HCT116 (cell line): ENCODE results near the gene CDHR1. TPM values are rescaled to one million over a fixed set of nuclear protein-coding genes. Genes with fewer than 3 reads are reported as not detected.

Experiments used
- ATAC-seq: fragments of 200-7000 bp; cut with Tn5 transposase; 2 replicates; pipeline ENCODE4 v1.9.1; 2020; ENCODE audit warnings: mild to moderate bottlenecking, moderate library complexity
- BruUV-seq: library from RNA; stranded (reverse); fragments of 400-500 nt; replicated peaks from 2 replicates; lab custom pipeline; 2021; lab: Mats Ljungman, UMichigan
- CTCF ChIA-PET: fragments of 300-600 bp; sonication (Branson Sonifier 250); formaldehyde crosslinking; loops from one replicate; lab custom pipeline; 2021; ENCODE audit warnings: antibody characterized with exemption; lab: Charles Lee
- POLR2A ChIA-PET: fragments of 300-600, 350-600 bp; sonication (Branson Sonifier 250); formaldehyde crosslinking; loops from one replicate; lab custom pipeline; 2021; ENCODE audit warnings: antibody characterized with exemption; lab: Charles Lee
- RAD21 ChIA-PET, 2 experiments: fragments of 300-600 bp; sonication (Branson Sonifier 250); formaldehyde crosslinking; loops; one replicate each; lab custom pipeline; 2023; ENCODE audit warnings: low total read pairs in 2 of 2; ENCODE audit not compliant: uncharacterized antibody in 2 of 2, unreplicated experiment in 2 of 2, low non-redundant PET in 1 of 2; lab: Charles Lee
- DNase-seq: peaks from one replicate; pipeline ENCODE4 v3.0.0-alpha.2; 2010; ENCODE audit warnings: low read depth, low spot score
- H2AFZ ChIP-seq: fragments of 200-600 bp; shearing (Covaris generic), sonication (generic); 2 replicates; pipeline ENCODE4 v1.6.1; 2017; ENCODE audit warnings: low read depth, mixed run types, mixed read lengths, antibody characterized with exemption, low read length; ENCODE audit not compliant: poor library complexity, severe bottlenecking
- H3K27ac ChIP-seq: 2 replicates; pipeline ENCODE4 v1.5.1; 2012; ENCODE audit warnings: low read depth, low read length
- H3K27me3 ChIP-seq: fragments of 200-600 bp; sonication (generic); 2 replicates; pipeline ENCODE4 v1.6.1; 2016; ENCODE audit warnings: mixed run types, low read length, mixed read lengths; ENCODE audit not compliant: insufficient read depth
- H3K36me3 ChIP-seq, 2 experiments: fragments of 200-500 bp in 1 of 2; fragments of 200-600 bp in 1 of 2; sonication (Bioruptor generic) in 1 of 2; sonication (generic) in 1 of 2; 2 replicates each; pipeline versions ENCODE4 v1.5.1 to v1.6.1; 2014 to 2016; ENCODE audit warnings: low read length in 2 of 2, inconsistent platforms in 1 of 2, mixed read lengths in 1 of 2, mixed run types in 1 of 2; ENCODE audit not compliant: insufficient read depth in 2 of 2, control insufficient read depth in 1 of 2
- H3K4me1 ChIP-seq, 2 experiments: fragments of 200-600 bp in 1 of 2; sonication (generic) in 1 of 2; 2 replicates each; pipeline versions ENCODE4 v1.5.1 to v1.6.1; 2012 to 2017; ENCODE audit warnings: low read length in 2 of 2, inconsistent platforms in 1 of 2, mild to moderate bottlenecking in 1 of 2, mixed read lengths in 1 of 2, mixed run types in 1 of 2, moderate library complexity in 1 of 2; ENCODE audit not compliant: insufficient read depth in 2 of 2, control insufficient read depth in 1 of 2
- H3K4me2 ChIP-seq: fragments of 200-600 bp; sonication (generic); 2 replicates; pipeline ENCODE4 v1.6.1; 2017; ENCODE audit warnings: mixed run types, low read length, mixed read lengths
- H3K4me3 ChIP-seq, 2 experiments: fragments of 200-600 bp in 1 of 2; sonication (generic) in 1 of 2; replicated peaks in 1 of 2; 2 replicates each; pipeline ENCODE4 v1.5.1; 2011 to 2016; ENCODE audit warnings: low read length in 2 of 2, control low read depth in 1 of 2, low read depth in 1 of 2, mild to moderate bottlenecking in 1 of 2, mixed read lengths in 1 of 2, mixed run types in 1 of 2
- H3K79me2 ChIP-seq: fragments of 200-600 bp; sonication (generic); 2 replicates; pipeline ENCODE4 v1.6.1; 2017; ENCODE audit warnings: mild to moderate bottlenecking, mixed run types, low read length, moderate library complexity, mixed read lengths; ENCODE audit not compliant: insufficient read depth
- H3K9ac ChIP-seq: fragments of 200-600 bp; sonication (generic); 2 replicates; pipeline ENCODE4 v1.6.1; 2016; ENCODE audit warnings: low read length, mixed read lengths
- H3K9me2 ChIP-seq: fragments of 200-600 bp; sonication (generic), shearing (Covaris generic); 2 replicates; pipeline ENCODE4 v1.6.1; 2017; ENCODE audit warnings: mixed run types, mild to moderate bottlenecking, moderate library complexity; ENCODE audit not compliant: insufficient read depth
- H3K9me3 ChIP-seq, 2 experiments: fragments of 200-500 bp in 1 of 2; fragments of 200-600 bp in 1 of 2; sonication (Bioruptor generic) in 1 of 2; sonication (generic) in 1 of 2; 2 replicates each; pipeline ENCODE4 v1.6.1; 2014 to 2017; ENCODE audit warnings: low read length in 2 of 2, mixed read lengths in 2 of 2, inconsistent platforms in 1 of 2, low read depth in 1 of 2, mild to moderate bottlenecking in 1 of 2, mixed run types in 1 of 2, moderate library complexity in 1 of 2; ENCODE audit not compliant: control insufficient read depth in 1 of 2, insufficient read depth in 1 of 2
- H4K20me1 ChIP-seq: fragments of 200-600 bp; sonication (generic), shearing (Covaris generic); 2 replicates; pipeline ENCODE4 v1.6.1; 2017; ENCODE audit warnings: mixed run types, mild to moderate bottlenecking, moderate library complexity; ENCODE audit not compliant: insufficient read depth
- CBX3 ChIP-seq: IDR thresholded peaks from 2 replicates; pipeline ENCODE4 v1.6.1; 2012; ENCODE audit warnings: low read depth
- CEBPB ChIP-seq: IDR thresholded peaks from 2 replicates; pipeline ENCODE4 v1.6.1; 2012; ENCODE audit warnings: low read depth
- EGR1 ChIP-seq: IDR thresholded peaks from 2 replicates; pipeline ENCODE4 v1.6.1; 2012; ENCODE audit warnings: low read depth
- ELF1 ChIP-seq: IDR thresholded peaks from 2 replicates; pipeline ENCODE4 v1.6.1; 2012; ENCODE audit warnings: low read depth, borderline replicate concordance
- EZH2 ChIP-seq: fragments of 200-600 bp; sonication (generic); IDR thresholded peaks from 2 replicates; pipeline ENCODE4 v1.6.1; 2017; ENCODE audit warnings: antibody characterized with exemption, mixed run types
- EZH2phosphoT487 ChIP-seq: fragments of 200-600 bp; IDR thresholded peaks from 2 replicates; pipeline ENCODE4 v1.6.1; 2018; ENCODE audit warnings: antibody characterized with exemption, borderline replicate concordance
- FOSL1 ChIP-seq: IDR thresholded peaks from 2 replicates; pipeline ENCODE4 v1.6.1; 2012; ENCODE audit warnings: low read depth
- MAX ChIP-seq: IDR thresholded peaks from 2 replicates; pipeline ENCODE4 v1.6.1; 2012
- POLR2A ChIP-seq: IDR thresholded peaks from 2 replicates; pipeline ENCODE4 v1.7.0; 2011; ENCODE audit warnings: borderline replicate concordance; ENCODE audit not compliant: insufficient read depth, insufficient read length; ENCODE audit errors: extremely low read depth
- SRF ChIP-seq: IDR thresholded peaks from 2 replicates; pipeline ENCODE4 v1.6.1; 2012; ENCODE audit warnings: low read depth
- YY1 ChIP-seq: IDR thresholded peaks from 2 replicates; pipeline ENCODE4 v1.6.1; 2011; ENCODE audit warnings: low read length, low read depth, moderate library complexity, mild to moderate bottlenecking; ENCODE audit not compliant: insufficient replicate concordance; ENCODE audit errors: extremely low read depth
- ZBTB33 ChIP-seq: IDR thresholded peaks from 2 replicates; pipeline ENCODE4 v1.6.1; 2011; ENCODE audit warnings: mild to moderate bottlenecking, low read length, moderate library complexity; ENCODE audit not compliant: insufficient replicate concordance; ENCODE audit errors: extremely low read depth
- intact Hi-C: fragments of 100-400 bp; cut with micrococcal nuclease; formaldehyde crosslinking; loops from 2 replicates; pipeline ENCODE4 v1.10.0; 2022
- total RNA-seq: library from RNA; stranded (reverse); gene quantifications from one replicate; pipeline ENCODE4 v1.2.1, GENCODE V29; 2021; ENCODE audit not compliant: unreplicated experiment

The CDHR1 gene
- total RNA-seq, 1 experiment from 2014 or later = not detected

GRCh38 chr10:84208023-84208422 is 13.7 kb downstream of the CDHR1 start:
- no peaks in the 10 kb centered on the region for H3K9me2 ChIP-seq
- H3K4me2 ChIP-seq = no peak overlapping the region
- ChIA-PET POLR2A (no interaction called here), CTCF (interaction anchor here (2.1 kb wide), 1 partner anchor 60 kb away, joined by 6 read pairs; no protein-coding TSS in a partner anchor), RAD21 (no interaction called here)
- peaks cover 19% of the 10 kb centered on the region for H3K27me3 ChIP-seq
- H3K36me3 ChIP-seq = no peaks in the 10 kb centered on the region
- DNase-seq (no peak), ATAC-seq (no peak)
- H3K4me3 ChIP-seq = no peak overlapping the region
- intact Hi-C loops = no loop called here
- H2AFZ ChIP-seq = no peak overlapping the region
- TF ChIP-seq EGR1 = no peak
- no peak for TF ChIP-seq POLR2A
- TF ChIP-seq ELF1 = no peak
- TF ChIP-seq ZBTB33 = no peak
- TF ChIP-seq FOSL1 = no peak
- no peak for TF ChIP-seq CBX3
- no peak for TF ChIP-seq CEBPB
- TF ChIP-seq MAX = no peak
- no peaks in the 10 kb centered on the region for H4K20me1 ChIP-seq
- BruUV-seq = no TSS peak
- no peak overlapping the region for H3K9ac ChIP-seq
- no peaks in the 10 kb centered on the region for H3K9me3 ChIP-seq
- no peak overlapping the region for H3K27ac ChIP-seq
- no peaks in the 10 kb centered on the region for H3K79me2 ChIP-seq
- no peaks in the 10 kb centered on the region for H3K4me1 ChIP-seq

- no TSS peak for BruUV-seq
- H3K9me3 ChIP-seq = no peaks in the 10 kb centered on the region
- no peaks in the 10 kb centered on the region for H3K4me1 ChIP-seq
- H3K27me3 ChIP-seq = peaks cover 18% of the 10 kb centered on the region
- DNase-seq (no peak), ATAC-seq (no peak)
- H3K4me3 ChIP-seq = no peak overlapping the region
- no peaks in the 10 kb centered on the region for H3K36me3 ChIP-seq
- H3K27ac ChIP-seq = no peak overlapping the region
- ChIA-PET CTCF (interaction anchor here (0.9 to 1.4 kb wide), 3 partner anchors 64 to 152 kb away, joined by 3 read pairs; no protein-coding TSS in a partner anchor), POLR2A (no interaction called here), RAD21 (no interaction called here)
- H2AFZ ChIP-seq = no peak overlapping the region
- intact Hi-C loops = no loop called here
- H3K4me2 ChIP-seq = no peak overlapping the region
- no peak overlapping the region for H3K9ac ChIP-seq
- H3K9me2 ChIP-seq = no peaks in the 10 kb centered on the region
- no peaks in the 10 kb centered on the region for H4K20me1 ChIP-seq
- no peaks in the 10 kb centered on the region for H3K79me2 ChIP-seq
- TF ChIP-seq SRF (no peak), EZH2 (no peak), YY1 (no peak), ZBTB33 (no peak), EZH2phosphoT487 (no peak), POLR2A (no peak)
Observed at GRCh38 chr10:84211566-84211965, 17.2 kb downstream of the CDHR1 start.
